HG02798 (cell line): ENCODE measurements around the gene ARV1.
"Not testable (repeated sequence)": the region's sequence is repeated elsewhere in the genome, so short reads cannot be mapped to it uniquely, and the experiment has no call there.

ENCODE experiments used
- ATAC-seq: cut with Tn5 transposase; IDR thresholded peaks from one replicate; pipeline ENCODE4 v1.9.1; 2021; ENCODE audit warnings: mild to moderate bottlenecking; ENCODE audit not compliant: unreplicated experiment, poor library complexity

The ARV1 gene

GRCh38 chr1:231016234-231016633, 37.3 kb downstream of the ARV1 start:
- ATAC-seq: no peak

DNA sequence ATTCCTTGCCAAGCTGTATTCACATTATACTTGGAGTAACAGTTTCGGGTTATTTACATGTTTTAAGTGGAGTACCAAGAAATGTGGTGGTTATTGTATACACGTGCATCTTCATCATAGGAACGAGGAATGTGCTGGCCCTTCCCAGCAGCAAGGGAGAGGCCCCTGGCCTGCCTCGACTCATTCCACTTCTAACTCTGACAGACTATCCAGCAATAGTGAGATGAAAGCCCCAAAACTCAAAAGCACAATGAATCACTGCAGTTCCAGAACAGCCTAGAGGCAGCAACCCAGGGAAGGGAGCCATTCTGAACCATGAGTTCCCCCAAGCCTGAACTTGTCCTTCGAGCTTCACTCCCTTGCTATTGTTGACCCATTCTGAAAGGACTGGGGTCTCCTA, 38.1 kb downstream of the ARV1 start:
- ATAC-seq: no peak

DNA sequence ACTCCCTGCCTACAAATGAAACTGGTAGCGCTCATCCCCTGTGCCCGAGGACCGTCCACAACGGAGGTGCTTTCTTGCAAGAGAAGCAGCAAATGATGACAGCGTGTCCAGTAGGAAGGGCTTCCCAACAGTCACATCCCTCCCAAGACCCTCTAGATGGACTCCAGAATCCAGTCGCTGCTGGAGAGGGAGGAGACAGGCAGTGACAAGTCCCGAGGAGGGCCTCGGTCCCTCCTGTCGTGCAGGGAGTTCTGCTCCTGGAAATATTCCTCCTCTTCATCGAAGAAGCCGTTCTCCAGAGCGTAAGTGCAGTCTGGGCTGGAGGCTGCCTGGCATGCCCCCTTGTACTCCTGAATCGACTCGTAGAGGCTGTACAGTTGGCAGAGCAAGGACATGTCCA, 40.8 kb downstream of the ARV1 start:
- no peak for ATAC-seq

- no peak for ATAC-seq
Observed at GRCh38 chr1:231020139-231020601, 41.3 kb downstream of the ARV1 start.

DNA sequence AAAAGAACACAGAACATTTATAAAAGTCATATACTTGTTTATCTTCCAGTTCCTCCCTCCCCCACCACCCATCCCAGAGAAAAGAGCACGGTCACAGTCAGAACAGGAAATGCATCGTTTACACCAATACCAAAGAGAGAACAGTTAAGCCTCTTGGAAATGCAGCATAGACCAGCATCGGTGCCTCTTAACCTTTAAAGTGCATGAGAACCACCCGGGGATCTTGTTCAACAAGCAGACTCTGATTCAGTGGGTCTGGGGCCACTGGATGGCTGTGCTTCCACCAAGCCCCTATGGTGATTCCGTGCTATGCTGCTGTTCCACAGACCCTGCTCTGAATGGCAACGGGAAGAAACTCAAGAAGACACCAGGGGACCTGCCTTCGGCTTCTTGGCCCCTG, 41.9 kb downstream of the ARV1 start:
- no peak for ATAC-seq

DNA sequence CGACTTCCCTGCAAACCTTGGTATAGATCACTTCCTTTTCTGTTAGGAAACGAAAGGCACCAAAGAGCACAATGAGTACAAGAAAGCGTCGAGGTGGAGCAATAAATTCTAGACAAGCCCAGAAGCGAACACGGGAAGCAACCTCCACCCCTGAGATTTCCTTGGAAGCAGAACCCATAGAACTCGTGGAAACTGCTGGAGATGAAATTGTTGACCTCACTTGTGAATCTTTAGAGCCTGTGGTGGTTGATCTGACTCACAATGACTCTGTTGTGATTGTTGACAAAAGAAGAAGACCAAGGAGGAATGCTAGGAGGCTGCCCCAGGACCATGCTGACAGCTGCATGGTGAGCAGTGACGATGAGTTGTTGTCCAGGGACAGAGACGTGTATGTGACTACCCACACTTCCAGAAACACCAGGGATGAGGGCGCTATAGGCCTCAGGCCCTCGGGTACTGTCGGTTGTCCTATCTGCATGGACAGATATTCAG, 42.7 kb downstream of the ARV1 start:
- no peak for ATAC-seq

DNA sequence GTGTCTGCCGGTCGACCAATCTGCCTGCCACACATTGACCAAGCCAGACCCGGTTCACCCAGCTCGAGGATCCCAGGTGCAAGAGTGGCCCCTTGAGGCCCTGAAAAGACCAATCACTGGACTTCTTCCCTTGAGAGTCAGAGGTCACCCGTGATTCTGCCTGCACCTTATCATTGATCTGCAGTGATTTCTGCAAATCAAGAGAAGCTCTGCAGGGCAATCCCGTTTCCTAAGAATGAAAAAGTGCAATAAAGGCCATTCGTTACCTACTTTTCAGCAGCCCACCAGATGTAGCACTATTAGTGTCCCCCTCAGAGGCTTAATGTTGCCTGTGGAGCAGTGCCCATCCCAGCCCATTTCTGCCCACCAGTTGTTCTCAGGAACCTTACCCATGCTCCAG, 43.6 kb downstream of the ARV1 start:
- ATAC-seq: not testable (repeated sequence)

GRCh38 chr1:231023150-231023549, 44.3 kb downstream of the ARV1 start:
- ATAC-seq: no peak

GRCh38 chr1:231026576-231026975, 47.7 kb downstream of the ARV1 start:
- ATAC-seq: no peak

- no peak for ATAC-seq
Observed at GRCh38 chr1:231027136-231027925, 48.4 kb downstream of the ARV1 start.

DNA sequence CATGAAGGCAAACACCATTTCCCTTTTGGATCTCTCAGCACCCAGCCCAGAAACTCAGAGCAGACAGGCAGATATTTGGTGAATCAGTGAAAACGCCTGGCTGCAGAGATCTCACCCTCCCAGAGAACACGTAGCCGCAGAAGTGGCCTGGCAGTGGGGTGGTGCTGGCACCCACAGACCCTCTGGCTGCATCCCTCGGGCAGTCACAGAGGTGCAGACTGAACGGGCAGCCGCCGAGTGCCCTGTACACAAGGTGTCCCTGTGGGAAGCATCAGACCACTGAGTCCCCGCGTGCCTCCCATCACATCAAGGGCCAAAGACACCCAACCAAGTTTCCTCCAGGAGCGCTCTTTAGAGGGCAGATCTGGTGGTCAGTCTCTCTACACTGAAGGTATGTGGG, 49.1 kb downstream of the ARV1 start:
- ATAC-seq: no peak

- ATAC-seq: no peak
Observed at GRCh38 chr1:231028682-231029081, 49.8 kb downstream of the ARV1 start.

- not testable (repeated sequence) for ATAC-seq
Observed at GRCh38 chr1:231029247-231029646, 50.4 kb downstream of the ARV1 start.

DNA sequence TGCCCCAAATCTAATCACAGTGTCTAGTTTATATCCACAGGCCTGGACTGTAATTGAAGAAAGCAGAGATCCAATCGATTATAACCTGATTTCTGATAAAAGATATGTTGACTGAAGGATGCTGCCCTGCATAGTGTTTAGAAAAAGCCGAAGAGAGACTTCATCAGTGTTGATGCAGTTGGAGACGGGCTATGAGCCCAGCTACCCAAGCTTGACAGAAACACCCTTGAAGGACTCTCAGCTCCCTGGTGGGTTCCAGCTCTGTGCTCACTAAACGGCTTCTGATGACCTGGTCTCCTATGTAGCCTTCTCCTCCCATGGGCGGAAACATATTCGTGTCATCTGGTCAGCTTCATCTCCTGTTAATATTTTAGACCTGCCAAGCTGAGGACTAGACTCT, 50.9 kb downstream of the ARV1 start:
- no peak for ATAC-seq

DNA sequence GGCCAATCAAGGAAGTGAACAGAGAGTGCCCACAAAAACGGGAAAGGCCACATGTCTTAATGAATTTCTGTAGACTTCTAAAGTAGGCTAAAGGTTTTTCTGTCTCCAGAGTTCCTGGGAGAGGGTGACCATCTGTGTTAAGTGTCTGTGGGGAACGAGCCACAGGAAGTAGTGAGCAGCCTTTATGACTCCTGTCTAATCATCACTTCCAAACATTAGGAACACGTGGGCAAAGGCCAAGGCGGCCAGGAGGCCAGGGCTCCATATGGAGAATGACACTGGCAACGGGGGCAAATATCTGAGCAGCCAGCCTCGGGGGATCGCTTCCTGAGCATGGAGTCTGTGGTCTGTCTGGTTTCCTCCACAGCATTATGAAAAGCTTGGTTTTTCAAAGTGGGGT, 54.1 kb downstream of the ARV1 start:
- ATAC-seq: no peak

DNA sequence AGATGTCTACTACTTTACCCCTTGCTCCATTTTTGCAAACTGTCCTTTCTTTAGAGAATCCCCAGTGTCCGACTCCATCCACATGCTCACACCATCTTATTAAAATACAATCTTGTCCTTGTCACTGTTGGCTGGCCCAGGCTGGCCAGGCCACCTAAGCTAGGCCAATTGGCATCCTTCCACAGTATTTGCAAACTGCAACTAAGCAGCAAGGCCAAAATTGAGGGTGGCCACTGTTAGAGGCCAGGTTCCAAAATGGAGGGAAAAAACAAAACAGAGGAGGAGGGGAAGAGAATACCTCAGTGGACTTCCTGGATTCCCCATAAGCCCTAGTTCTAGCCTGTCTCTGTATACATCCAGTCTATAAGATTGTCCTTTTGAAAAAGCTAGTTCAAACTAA, 56.9 kb downstream of the ARV1 start:
- no peak for ATAC-seq

DNA sequence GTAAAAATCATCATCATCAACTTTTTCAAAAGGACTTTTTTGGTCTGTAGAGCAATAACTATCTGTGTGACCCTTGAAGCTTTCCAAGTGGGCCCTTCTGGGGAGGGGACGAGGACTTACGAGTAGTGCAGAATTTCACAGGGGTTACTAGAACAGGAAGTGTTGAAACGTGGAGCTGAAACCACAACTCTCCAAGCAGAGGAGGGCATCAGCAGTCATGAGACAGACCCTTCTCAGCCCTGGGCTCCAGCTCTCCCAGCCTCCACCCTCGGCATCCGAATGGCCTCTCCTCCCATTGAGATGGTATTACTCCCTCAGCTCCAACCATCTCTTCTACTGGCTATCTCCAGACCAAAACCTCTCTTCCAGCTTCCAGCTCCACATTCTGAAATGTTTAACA, 57.5 kb downstream of the ARV1 start:
- ATAC-seq: no peak

- no peak for ATAC-seq
Observed at GRCh38 chr1:231037585-231038517, 59.0 kb downstream of the ARV1 start.

DNA sequence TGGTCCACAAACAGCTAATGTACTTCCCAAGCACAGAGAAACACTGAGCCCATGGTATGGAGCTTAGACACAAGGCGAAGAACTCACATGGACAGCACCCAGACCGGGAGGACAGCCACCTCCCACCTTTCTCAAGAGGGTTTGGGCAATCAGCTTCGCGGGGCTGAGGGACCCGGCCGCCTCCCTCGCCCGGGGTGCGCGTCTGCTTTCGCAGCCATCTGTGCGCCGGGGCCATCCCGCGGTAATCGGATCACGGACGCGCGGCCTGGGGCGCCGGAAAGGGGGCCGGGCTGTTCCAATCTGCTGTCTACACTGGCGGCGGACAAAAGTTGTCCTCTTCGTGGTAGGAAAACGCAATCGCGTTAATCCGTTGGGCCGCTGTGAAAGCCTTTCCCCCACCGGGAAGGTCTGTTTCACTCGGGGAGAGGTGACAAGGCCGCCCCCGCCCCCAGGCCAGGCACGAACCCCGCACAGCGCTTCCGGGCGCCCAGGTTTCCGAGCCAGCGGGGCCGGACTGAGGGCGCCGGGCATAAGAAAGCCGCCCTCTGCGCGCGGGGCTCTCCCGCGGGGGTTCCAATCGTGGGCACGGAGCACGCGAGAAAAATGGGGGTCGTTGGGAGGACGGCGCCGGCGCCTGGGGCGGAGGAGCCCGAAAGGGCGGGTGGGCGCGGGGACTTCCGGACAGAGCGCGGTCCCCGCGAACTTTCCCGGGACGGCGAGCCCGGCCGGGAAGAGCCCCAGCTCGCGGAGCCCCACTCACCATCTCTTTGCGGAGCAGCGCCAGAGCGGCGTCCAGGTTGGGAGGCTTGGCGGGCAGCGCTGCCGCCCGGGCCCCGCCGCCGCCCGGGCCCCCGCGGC, 60.5 kb downstream of the ARV1 start:
- peak; percentile 31 for ATAC-seq
